ENCODE measurements around the gene HDAC9.
A peak's percentile ranks its signal among the peaks of the same experiment; 100 is the strongest.

DNA sequence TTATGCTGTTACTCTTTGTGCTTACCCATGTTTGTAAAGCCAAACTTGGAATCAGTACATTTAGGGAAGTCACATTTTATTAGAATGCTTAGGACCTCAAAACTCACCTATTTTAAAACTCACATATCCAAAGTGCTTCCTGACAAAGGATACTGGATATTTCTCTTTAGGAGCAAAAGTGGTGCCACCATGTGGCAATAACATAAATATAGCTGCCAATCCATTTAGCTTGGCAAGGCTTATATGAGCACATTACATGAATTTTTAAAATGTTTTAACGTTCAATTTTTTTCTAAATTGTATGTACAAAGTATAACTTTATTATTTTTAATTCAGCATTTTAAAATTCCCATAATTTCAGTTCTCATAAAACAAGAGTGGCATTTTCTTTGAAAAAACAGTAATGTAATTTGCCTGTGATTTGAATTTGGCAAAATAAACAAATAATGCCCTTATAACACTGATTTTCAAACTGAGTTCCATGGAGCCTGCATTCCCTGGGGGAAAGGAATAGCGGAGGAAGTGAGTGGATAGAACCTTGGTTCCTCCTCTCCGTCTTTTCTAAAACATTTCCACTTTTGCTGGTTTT is 75.4 kb downstream of the HDAC9 start:
- TF ChIP-seq, protein P1, sequence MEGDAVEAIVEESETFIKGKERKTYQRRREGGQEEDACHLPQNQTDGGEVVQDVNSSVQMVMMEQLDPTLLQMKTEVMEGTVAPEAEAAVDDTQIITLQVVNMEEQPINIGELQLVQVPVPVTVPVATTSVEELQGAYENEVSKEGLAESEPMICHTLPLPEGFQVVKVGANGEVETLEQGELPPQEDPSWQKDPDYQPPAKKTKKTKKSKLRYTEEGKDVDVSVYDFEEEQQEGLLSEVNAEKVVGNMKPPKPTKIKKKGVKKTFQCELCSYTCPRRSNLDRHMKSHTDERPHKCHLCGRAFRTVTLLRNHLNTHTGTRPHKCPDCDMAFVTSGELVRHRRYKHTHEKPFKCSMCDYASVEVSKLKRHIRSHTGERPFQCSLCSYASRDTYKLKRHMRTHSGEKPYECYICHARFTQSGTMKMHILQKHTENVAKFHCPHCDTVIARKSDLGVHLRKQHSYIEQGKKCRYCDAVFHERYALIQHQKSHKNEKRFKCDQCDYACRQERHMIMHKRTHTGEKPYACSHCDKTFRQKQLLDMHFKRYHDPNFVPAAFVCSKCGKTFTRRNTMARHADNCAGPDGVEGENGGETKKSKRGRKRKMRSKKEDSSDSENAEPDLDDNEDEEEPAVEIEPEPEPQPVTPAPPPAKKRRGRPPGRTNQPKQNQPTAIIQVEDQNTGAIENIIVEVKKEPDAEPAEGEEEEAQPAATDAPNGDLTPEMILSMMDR (conservative IDR thresholded peaks at IDR 0.05; ENCODE audit: low read depth, low read length), result peak; percentile 76
- TF ChIP-seq EZH2 (IDR thresholded peaks at IDR 0.05; ENCODE audit: borderline replicate concordance, low read depth, low read length, poor library complexity, severe bottlenecking), result no peak
